ENCODE measurements around the gene NKAIN2.
"Not testable (repeated sequence)": the region's sequence is repeated elsewhere in the genome, so short reads cannot be mapped to it uniquely, and the experiment has no call there.

The NKAIN2 gene

DNA sequence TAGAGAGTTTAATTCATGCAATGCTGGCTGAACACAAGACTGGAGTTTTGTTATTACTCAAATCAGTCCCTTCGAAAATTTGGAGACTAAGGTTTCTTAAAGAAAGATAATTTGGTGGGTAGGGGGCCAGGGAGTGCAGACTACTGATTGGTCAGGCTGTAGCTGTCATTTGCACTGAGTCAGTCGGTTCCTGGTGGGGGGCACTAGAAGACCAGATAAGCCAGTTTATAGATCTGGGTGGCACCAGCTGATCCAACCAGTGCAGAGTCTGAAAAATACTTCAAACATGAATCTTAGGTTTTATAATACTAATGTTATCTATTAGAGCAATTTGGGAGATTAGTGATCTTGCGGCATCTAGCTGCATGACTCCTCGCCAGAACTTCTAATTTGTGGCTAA is 530.7 kb downstream of the NKAIN2 start:
- no peak for DNase-seq (ENCODE audit: low read depth)

DNA sequence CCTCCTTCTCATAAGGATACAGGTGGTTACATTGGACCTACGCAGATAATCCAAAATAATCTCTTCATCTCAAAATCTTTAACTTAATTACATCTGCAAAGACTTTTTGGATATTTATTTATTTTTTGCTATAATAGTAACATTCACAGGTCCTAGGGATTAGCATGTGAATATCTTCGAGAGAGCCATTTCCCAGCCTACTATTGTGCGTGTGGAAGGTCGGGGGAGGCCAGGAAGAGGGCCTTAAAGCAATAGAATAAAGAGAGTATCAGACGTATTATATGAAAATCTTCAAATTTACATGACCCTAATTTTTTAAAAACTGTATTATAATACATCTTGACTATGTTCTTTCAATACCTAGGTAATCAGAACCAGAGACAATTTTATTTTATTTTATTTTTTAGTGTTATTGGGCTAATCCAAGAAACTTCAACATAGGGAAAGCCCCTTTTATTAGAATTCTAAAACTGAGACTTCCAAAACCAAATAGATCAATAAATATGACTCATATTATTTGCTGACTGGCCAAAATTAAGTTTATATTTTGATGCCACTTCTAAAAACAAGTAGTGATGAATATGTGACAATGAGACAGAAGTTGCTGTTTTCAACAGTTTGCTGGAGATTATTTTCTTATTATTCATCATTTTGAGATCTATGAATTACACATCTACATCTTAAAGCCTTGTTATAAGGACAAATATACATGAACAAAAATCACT is 536.1 kb downstream of the NKAIN2 start:
- DNase-seq (ENCODE audit: low read depth) = no peak

DNA sequence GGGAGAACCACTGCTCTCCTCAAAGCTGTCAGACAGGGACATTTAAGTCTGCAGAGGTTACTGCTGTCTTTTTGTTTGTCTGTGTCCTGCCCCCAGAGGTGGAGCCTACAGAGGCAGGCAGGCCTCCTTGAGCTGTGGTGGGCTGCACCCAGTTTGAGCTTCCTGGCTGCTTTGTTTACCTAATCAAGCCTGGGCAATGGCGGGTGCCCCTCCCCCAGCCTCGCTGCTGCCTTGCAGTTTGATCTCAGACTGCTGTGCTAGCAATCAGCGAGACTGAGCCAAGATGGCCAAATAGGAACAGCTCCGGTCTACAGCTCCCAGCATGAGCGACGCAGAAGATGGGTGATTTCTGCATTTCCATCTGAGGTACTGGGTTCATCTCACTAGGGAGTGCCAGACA is 544.7 kb downstream of the NKAIN2 start:
- not testable (repeated sequence) for DNase-seq (ENCODE audit: low read depth)

DNA sequence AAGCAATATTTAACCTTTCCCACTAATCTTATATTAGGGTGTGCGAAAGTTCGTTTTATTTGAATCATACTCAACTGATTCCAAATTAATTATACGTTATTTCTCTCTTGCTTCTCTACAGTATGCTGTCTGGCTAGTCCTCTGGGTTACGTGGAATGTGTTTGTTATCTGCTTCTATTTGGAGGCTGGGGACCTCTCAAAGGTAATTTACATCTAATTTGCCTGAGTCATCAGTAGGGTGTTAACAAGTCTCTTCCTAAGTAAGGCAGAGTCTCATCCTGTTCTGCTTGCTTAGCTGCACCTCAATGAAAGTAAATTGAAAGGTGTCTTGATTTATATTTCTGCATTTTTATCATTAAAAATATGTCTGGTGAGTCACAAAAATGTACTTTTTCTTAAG is 551.5 kb downstream of the NKAIN2 start:
- DNase-seq (ENCODE audit: low read depth) = no peak

DNA sequence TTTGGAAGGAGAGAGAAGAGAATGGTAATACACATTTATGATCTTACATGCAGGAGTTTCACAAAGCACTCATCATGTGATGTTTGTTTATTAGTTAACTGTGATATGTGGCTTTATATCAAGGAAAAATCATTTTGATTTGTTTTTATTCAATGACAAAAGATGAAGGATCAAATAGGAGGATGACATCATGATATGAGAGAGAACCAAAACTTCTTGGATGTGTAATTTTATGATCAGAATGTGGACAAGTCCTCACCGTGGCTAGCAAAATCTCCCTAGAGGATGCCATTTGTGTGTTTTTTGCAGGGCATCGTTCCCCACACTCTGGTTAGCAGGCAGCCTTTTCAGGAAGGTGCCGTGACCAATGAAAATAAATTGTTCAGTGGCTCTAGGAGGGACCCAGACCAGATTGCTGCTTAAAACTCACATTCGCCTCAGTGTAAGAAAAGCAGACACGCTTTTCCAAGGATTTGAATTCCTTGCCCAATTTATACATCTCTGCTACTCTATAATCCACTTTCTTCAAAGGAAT is 552.7 kb downstream of the NKAIN2 start:
- DNase-seq (ENCODE audit: low read depth) = no peak

DNA sequence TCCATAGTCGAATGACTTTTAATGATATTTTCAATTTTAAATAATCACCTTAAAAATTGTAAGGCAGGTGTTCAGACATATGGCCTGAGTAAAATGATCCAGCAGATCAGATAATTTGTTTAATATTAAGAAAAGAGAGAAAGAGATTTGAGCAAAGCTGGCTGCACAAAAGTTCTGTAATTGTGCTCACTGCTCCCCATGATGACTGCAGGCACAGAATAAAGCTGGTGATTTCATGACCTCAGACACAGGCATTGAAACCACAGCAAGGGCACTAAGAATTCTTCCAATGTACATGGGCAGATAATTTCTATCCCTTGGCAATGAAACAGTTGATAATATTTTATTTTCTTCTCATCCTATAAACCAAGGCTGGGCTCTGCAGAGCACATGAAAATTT is 553.1 kb downstream of the NKAIN2 start:
- no peak for DNase-seq (ENCODE audit: low read depth)

DNA sequence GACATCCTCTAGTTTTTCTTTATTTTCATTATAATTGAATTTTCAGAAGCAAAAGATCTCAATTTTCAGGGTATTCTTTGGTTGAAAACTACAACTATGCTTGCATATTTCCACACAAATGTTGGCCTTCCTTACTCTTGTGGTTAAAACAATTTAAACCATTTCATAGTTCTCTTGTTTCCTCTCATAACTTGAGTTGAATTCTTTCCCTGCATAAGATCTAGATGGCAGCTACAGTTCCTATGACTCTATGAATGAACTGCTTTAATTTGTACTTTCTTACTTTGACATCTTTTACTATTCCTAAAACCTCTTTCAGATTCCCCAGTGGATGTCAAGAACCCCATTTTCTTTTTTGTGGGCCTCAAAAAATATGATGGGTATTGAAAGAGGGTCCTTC is 564.5 kb downstream of the NKAIN2 start:
- no peak for DNase-seq (ENCODE audit: low read depth)

DNA sequence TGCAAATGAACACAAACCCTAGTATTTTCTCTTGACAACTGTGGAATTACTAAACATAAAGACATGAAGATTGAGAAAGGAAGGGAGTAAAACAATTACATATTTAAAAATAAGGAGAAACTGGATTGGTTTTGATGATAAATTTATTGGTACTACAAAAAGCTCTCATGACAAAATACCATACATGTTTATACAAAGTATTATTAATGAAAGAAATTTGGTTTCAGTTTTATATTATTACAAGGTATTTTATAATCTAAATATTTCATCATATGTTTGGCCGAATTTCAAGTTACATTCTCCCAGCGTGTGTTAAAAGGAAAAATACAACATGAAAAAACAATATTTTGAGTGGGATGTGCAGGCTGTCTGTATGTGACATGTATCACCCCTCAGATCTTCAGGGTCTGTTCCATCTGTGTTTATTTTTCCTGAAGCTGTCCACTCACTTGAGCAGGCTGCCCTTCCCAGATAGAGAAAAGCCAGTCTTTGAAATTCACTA is 568.4 kb downstream of the NKAIN2 start:
- DNase-seq (ENCODE audit: low read depth) = no peak

DNA sequence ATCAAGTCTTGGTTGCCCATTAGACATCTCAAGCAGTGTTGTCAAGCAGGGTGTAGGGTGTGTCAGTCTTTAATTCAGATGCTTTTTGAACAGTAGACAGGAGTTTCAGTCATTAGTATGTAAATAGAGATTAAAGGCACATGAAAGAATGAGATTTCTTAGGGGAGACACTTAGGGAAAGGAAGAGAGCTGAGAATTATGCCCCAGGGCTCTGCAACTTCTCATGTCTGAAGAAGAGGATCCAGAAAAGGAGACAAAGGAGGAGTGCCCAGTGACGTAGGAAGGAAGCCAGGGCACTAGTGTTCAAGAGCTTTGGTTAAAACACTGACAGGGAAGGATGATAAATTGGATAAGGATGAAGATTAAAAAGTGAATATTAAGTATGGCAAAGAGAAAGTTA is 569.7 kb downstream of the NKAIN2 start:
- no peak for DNase-seq (ENCODE audit: low read depth)

DNA sequence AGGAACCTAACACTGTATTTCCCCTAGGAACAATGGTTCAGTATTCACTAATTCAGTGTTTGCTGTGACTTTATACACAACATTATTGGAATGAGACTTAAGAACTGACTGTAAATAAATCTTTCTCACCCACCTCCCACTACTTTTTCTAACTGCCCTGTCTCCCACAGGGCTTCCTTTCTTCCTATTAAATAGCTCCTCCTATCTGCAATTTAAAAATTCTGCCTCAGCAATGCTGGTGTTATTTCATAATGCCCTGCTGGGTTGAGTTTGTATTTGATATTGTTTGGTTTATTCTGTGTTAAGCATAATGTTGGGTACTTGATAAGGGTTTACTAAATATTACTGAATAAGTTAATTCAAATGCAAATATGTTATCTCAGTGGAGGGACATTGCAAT is 585.5 kb downstream of the NKAIN2 start:
- DNase-seq (ENCODE audit: low read depth) = no peak

DNA sequence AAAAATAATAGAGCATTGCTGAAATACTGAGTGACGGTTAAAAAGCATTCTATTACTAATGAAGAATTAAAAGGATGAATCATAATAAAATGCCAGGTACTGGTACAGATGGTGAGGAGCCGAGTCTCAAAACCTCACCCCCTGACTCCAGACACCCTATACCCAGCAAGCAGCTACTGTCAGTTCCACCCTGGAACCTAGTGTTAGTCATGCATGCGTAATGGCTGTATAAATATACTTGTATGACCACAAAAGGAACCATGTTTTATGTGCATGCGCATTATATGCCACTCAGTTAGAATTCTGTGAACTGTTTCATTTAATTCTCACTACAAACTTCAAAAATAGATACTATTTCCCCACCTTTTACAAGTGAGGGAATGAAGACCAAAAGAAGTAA is 589.9 kb downstream of the NKAIN2 start:
- no peak for DNase-seq (ENCODE audit: low read depth)

DNA sequence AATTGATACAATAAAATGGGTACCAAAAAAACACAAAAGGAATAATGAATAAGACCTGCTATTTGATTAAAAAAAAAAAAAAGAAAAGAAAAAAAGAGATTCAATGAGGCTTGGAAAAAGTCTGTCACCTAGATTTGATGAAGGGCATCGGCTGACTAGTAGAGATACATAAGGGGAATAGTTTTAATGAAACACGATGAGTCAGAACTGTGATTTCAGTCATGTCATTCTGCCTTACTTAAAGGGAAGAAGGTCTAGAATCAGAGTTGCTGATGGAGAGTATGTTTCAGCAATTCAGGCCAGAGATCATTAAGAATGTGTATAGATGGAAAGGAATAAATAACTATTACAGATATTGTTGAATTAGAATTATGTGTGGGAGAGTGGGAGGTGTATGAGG is 592.7 kb downstream of the NKAIN2 start:
- no peak for DNase-seq (ENCODE audit: low read depth)

DNA sequence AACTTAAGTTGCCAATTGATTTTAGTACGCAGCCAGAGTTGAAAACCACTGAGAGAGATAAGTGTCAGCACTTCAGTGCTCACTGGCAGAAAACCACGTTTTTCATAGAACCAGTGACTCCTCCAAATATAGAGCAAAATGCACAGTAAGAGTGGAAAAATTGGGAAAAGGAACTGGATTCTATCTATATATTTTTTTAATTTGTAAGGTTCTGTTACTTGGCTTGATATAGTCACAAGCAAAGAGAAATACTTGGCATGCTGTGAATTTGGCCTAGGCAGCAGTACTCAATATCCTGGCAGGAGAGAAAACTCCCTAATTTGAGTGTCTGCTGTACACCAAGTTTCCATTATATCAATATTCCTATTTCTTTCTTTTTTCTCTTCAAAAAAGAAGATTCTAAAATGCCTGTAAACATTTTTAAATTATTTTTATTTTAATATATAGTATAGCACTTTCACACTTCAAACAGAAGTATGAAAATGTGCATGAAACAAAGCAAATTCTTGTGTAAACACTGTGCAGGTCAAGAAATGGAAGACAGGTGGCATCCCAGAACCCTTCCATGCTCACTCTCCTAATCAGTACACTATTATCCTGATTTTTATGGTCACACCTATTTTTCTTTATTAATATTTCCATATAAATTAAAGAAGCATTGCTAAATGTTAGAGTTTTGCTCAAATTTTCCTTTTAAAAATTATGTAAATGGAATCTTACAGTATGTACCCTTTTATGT is 596.8 kb downstream of the NKAIN2 start:
- DNase-seq (ENCODE audit: low read depth) = no peak

DNA sequence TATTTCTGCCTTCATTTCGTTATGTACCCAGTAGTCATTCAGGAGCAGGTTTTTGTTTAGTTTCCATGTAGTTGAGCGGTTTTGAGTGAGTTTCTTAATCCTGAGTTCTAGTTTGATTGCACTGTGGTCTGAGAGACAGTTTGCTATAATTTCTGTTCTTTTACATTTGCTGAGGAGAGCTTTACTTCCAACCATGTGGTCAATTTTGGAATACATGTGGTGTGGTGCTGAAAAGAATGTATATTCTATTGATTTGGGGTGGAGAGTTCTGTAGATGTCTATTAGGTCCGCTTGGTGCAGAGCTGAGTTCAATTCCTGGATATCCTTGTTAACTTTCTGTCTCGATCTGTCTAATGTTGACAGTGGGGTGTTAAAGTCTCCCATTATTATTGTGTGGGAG is 606.8 kb downstream of the NKAIN2 start:
- DNase-seq (ENCODE audit: low read depth) = not testable (repeated sequence)

DNA sequence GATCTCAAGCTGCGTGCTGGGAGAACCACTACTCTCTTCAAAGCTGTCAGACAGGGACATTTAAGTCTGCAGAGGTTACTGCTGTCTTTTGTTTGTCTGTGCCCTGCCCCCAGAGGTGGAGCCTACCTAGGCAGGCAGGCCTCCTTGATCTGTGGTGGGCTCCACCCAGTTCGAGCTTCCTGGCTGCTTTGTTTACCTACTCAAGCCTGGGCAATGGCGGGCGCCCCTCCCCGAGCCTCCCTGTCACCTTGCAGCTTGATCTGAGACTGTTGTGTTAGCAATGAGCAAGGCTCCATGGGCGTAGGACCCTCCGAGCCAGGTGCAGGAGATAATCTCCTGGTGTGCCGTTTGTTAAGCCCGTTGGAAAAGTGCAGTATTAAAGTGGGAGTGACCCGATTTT is 609.0 kb downstream of the NKAIN2 start:
- DNase-seq (ENCODE audit: low read depth) = not testable (repeated sequence)

DNA sequence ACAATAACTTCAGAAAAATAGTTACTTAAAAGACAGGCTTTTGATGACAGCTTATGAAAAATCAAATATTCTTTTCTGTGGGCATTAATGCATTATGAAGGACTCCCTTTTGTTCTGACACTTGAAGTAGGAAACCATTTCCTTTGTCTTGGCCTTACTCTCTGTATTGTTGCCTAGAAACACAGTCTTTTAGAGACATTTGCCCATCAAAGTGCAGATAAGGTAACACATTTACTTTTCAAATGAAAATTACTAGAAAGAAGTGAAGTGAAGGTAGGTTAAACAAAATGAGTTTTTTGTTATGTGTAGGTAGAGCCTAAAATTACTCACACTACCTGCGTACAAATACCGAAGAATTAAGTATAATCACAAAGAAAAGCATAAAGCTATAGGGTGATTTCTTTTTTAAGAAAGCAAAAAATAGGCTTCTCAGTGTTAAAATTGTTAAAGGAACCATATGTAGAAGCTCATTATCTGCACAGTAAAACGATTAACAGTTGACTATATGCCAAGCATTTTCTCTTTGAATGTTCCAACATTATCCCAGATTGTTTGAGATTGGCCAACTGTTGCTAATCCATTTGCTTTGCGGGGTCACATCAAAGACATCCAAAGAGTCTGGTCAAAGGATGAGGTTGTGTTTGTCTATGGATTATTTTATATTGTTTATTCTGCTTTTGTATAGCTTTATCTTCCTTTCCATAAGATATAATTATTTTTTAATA is 616.6 kb downstream of the NKAIN2 start:
- no peak for DNase-seq (ENCODE audit: low read depth)

DNA sequence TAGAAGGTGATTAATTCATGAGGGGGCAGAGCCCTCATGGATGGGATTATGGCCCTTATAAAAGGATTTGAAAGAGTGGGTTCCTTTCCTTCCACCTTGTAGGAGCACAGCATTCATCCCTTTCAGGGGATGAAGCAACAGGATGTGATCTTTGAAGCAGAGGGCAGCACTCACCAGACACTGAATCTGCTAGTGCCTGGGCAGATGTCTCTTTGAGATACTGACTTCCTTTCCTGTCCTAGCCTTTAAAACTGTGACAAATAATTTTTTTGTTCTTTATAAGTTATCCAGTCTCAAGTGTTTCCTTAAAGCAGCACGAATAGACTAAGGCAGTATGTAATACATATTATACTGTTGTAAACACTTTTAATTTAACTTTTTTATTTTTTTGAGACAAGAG is 620.0 kb downstream of the NKAIN2 start:
- no peak for DNase-seq (ENCODE audit: low read depth)

DNA sequence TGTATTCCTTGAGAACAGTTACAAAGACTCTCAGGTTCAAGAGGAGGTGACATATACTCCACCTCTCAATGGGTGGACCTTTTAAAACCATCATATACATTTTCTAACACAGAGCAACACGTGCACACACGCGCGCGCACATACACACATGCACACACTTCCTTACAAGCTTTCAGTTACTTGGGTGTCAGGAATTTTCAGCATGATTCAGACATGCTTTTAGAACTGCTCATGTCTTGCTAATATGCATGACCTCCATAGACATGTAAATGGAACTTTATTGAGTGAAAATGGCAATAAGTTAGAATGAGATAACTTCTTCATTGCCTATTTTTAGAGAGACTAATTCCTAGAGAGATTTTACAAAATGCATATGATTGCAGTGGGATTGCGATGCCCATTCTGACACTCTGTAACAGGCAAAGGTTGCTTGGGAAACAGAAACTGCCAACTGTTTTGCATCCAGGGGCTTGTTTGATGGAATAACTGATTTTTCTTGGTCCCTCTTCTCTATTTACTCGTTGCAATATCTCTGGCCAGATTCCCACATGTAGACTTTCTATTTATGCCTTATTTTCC is 627.2 kb downstream of the NKAIN2 start:
- no peak for DNase-seq (ENCODE audit: low read depth)

DNA sequence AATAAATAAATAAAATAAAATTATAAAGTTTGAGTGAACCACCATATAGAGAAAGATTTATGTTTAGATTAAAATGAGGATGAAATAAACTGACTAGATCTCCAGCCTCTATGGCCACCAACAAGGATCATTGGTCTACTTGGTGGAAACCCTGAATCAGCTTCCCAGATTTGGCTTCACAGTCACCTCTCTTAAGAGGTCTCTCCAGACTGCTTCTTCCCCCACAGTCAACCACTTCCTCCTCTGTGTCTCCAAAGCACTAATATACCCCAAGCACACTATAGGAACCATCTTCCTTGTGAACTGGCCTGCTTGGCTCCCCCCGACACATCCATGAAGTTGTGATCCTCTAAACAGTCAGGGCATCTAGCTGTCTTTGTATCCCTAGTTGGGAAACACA is 629.0 kb downstream of the NKAIN2 start:
- DNase-seq (ENCODE audit: low read depth) = no peak

DNA sequence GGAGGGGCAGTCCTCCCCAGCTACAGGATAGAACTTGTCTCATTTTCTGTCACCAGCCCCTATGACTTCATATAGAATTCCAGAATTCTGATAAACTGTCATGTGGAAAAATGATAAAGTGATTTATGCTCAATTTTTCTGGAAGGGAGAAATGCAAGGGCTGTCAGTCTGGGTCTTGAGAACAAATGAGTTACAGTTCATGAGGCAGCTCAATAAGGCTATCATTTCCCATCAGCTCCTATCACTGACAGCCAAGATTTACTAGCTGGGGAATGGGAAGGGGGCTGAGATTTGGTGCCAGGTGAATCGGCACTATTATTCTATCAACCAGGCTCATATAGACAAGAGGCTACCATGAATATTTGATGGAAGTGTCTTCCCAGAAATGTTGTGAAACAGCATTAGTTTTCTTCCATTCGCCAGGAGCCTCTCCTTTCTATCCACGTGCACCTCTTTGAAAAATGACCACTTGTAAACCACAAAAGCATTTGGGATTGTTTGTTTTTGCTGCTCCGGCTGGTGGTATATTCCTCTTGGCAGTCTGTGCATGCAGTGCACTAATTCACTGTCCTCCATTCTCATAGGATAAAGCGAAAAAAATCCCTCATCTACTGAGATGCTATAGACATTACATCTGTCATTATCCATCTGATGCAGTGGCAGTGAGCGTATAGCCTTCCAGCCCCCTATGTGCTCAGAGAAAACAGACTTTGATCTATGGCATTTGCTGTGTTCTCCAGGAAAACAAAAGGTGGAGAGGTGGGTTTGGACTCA is 629.9 kb downstream of the NKAIN2 start:
- DNase-seq (ENCODE audit: low read depth) = no peak

DNA sequence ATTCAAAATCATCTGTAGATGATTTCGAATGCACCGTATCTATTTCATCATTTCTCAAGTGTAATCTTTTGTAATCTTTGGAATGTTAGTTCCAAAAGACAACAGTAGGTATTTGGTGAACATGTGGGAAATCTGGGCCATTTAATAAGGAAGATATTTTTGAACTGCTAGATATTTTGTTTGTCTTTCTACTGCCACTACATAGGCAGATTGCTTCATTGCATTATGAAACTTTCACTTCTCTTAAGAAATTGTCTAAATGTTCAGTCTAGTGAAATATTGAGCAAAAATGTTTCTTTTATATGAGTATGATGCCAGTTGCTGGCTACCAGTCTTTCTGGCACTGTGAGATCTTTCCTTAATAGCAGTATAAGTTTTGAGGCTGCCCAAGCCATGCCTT is 630.8 kb downstream of the NKAIN2 start:
- no peak for DNase-seq (ENCODE audit: low read depth)

DNA sequence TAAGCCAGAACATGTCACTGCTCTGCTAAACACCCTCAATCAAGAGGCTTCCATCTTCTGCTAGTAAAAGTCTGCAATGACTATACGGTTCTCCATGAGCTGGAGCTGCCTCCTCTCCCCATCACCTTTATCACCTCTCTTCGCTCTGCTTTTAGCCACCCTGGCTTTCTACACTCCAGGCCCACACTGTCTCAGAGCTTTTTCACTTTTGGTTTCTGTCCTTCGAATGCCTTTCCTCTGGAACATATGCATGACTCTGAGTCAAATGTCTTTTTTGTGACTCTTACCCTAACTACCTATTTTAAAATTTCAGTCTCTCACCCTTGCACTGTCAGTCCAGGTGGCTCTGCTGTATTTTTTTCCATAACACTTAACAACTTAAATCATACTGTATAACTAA is 633.1 kb downstream of the NKAIN2 start:
- DNase-seq (ENCODE audit: low read depth) = no peak

All from activated T-cell treated with anti-CD3 and anti-CD28 coated beads for 24 hours (primary cell).